Measurements from ENCODE around the gene CASP6.
"Not testable (repeated sequence)": the region's sequence is repeated elsewhere in the genome, so short reads cannot be mapped to it uniquely, and the experiment has no call there.

The CASP6 gene

DNA sequence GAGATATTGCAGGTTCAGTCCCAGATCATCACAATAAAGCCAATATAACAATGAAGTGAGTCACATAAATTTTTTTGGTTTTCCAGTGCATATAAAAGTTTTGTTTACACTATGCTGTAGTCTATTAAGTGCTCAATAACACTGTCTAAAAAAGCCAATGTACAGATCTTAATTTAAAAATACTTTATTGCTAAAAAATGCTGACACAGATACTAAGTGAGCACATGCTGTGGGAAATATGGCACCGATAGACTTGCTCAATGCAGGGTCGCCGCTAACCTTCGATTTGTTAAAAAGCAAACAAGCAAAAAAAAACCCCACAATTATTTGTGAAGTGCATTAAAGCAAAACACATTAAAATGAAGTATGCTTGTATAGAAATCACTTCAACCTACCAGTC, 16.4 kb upstream of the CASP6 start:
- no peak for DNase-seq (ENCODE audit: low spot score)

GRCh38 chr4:109718759-109719158, 15.5 kb upstream of the CASP6 start:
- no peak for DNase-seq (ENCODE audit: low spot score)

GRCh38 chr4:109713500-109713899, 10.3 kb upstream of the CASP6 start:
- no peak for DNase-seq (ENCODE audit: low spot score)

DNA sequence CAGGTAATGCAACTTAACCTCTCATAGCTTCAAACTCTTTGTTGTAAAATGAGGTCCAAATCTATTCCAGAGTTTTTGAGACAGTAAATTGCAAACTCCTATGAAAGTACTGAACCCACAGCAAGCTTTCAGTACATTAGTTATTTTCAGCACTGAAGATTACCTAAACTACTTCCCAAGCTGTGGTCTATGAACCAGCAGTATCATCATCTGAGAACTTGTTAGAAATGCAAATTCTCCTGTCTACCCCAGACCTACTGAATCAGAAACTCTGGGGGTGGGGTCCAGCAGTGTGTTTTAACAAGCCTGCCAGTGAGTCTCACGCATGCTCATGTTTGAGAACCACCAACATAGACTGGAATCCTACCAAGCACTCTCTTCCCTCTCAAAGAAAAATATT, 5.7 kb upstream of the CASP6 start:
- DNase-seq (ENCODE audit: low spot score) = no peak

- no peak for DNase-seq (ENCODE audit: low spot score)
Observed at GRCh38 chr4:109708435-109708834, 5.2 kb upstream of the CASP6 start.

- DNase-seq (ENCODE audit: low spot score) = no peak
Observed at GRCh38 chr4:109703664-109704361, 568 bp upstream of the CASP6 start.

GRCh38 chr4:109701566-109702410, 1.5 kb downstream of the CASP6 start:
- no peak for DNase-seq (ENCODE audit: low spot score)

- no peak for DNase-seq (ENCODE audit: low spot score)
Observed at GRCh38 chr4:109699553-109700225, 3.6 kb downstream of the CASP6 start.

DNA sequence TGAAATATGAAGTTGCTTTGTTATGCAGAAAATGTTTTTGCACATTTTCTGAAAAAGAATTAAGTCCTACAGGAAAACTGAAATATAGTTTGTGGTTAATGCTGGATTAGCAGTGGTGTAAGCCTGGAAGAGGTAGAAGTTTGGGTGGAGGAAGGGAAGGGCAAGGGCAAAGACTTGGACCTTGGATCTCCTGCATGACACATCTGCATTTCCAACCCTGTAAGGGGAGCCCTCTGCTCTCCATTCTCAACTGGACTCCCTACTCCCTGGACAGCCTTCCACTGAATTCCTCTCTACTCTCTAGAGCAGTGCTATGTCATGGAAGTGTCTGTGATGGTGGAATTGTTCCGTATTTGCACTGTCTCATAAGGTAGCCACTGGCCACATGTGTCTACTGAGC, 4.6 kb downstream of the CASP6 start:
- no peak for DNase-seq (ENCODE audit: low spot score)

- DNase-seq (ENCODE audit: low spot score) = peak; percentile 20
Observed at GRCh38 chr4:109691411-109691920, 11.8 kb downstream of the CASP6 start.

GRCh38 chr4:109690690-109691410, 12.4 kb downstream of the CASP6 start:
- DNase-seq (ENCODE audit: low spot score) = no peak

DNA sequence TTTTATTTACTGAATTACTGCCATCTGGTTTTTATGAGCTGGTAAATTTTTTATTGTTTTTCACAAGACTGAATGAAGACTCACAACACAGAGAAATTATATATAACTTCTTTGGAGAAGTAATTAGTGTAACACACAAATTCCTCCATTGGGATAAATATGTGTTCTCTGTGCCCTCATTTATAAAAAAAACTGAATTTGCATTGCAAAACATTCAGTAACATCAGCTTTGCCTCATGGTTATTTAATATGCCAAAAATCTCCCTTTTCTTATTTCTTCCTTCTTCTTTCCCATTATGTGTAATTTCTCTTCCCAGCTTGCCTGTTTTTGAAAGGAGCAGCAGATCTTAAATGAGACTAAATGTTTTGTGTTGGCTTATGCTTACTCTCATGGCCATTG, 18.5 kb downstream of the CASP6 start:
- DNase-seq (ENCODE audit: low spot score) = no peak

DNA sequence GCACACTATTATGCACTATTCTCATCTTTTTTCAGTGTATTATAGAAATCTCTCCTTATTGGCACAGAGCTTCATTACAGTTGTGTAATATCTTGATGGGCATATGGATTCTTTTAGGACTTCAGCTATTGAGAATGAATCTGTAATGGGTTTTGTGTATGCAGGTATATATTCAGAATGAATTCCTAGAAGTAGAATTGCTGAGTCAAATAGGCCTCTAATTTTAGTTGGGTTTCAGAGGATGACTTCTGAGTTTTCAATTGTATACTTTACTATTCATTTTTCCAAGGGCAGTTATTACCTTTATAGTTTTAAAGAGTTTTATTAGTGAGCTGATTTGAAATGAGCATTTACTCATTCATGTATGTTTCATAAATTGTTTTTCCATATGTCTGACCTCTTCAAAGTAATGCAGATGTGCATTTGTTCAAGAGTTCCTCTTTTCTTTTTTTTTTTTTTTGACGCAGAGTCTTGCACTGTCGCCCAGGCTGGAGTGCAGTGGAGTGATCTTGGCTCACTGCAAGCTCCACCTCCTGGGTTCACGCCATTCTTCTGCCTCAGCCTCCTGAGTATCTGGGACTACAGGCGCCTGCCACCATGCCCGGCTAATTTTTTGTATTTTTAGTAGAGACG, 19.5 kb downstream of the CASP6 start:
- no peak for DNase-seq (ENCODE audit: low spot score)

- DNase-seq (ENCODE audit: low spot score) = no peak
Observed at GRCh38 chr4:109682875-109683274, 20.4 kb downstream of the CASP6 start.

DNA sequence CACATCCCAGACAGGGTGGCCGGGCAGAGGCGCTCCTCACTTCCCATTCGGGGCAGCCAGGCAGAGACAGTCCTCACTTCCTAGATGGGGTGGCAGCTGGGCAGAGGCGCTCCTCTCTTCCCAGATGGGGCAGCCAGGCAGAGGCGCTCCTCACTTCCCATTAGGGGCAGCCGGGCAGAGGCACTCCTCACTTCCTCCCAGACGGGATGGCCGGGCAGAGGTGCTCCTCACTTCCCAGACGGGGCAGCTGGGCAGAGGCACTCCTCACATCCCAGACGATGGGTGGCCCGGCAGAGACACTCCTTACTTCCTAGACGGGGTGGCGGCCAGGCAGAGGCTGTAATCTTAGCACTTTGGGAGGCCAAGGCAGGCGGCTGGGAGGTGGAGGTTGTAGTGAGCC, 24.3 kb downstream of the CASP6 start:
- not testable (repeated sequence) for DNase-seq (ENCODE audit: low spot score)

- not testable (repeated sequence) for DNase-seq (ENCODE audit: low spot score)
Observed at GRCh38 chr4:109678472-109678871, 24.8 kb downstream of the CASP6 start.

- DNase-seq (ENCODE audit: low spot score) = no peak
Observed at GRCh38 chr4:109676886-109677285, 26.4 kb downstream of the CASP6 start.

DNA sequence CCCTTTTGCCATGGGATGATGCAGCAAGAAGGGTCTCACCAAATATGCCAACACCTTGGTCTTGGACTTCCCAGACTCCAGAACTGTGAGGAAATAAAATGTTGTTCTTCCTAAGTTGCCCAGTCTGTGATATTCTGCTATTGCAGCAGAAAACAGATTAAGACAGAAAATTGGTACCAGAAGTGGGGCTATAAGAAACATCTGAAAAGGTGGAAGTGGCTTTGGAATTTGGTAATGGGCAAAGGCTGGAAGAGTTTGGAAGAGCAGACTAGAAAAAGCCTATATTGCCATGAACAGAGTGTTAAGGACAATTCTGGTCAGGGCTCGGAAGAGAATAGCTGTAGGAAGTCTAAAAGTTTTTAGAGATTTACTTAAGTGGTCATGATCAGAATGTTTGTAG, 27.4 kb downstream of the CASP6 start:
- no peak for DNase-seq (ENCODE audit: low spot score)

DNA sequence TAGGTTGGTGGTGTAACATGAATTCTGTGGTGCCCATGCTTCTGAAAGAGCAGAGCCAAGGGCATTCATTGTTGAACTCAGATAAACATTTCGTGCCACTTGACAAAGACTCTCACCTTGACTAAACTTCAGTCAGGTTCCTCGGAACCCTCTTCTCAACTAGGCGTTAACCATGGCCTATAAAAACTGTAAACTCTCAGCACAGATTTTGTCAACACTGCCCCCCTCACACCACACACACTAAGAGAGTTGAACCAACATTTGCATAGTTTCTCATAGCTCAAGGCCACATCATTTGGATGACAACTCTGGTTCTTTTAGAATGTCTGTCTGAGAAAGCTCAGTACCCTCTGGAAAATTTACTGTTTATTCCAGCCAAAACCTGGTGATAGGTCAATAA, 28.1 kb downstream of the CASP6 start:
- no peak for DNase-seq (ENCODE audit: low spot score)

GRCh38 chr4:109673303-109673702, 29.9 kb downstream of the CASP6 start:
- DNase-seq (ENCODE audit: low spot score) = no peak

- DNase-seq (ENCODE audit: low spot score) = no peak
Observed at GRCh38 chr4:109672169-109672930, 30.9 kb downstream of the CASP6 start.
